HG03064 (cell line): Measurements from ENCODE around the gene TTC17.
"Not testable (repeated sequence)": the region's sequence is repeated elsewhere in the genome, so short reads cannot be mapped to it uniquely, and the experiment has no call there.

Experiments
- ATAC-seq: cut with Tn5 transposase; IDR thresholded peaks from one replicate; pipeline ENCODE4 v1.9.1; 2021; ENCODE audit warnings: low read depth; ENCODE audit not compliant: unreplicated experiment

TTC17 gene

GRCh38 chr11:43382614-43383013 is 23.9 kb downstream of the TTC17 start:
- no peak for ATAC-seq

GRCh38 chr11:43384393-43384792 is 25.7 kb downstream of the TTC17 start:
- no peak for ATAC-seq

GRCh38 chr11:43392713-43393112 is 34.0 kb downstream of the TTC17 start:
- no peak for ATAC-seq

GRCh38 chr11:43393765-43394355 is 35.1 kb downstream of the TTC17 start:
- no peak for ATAC-seq

- no peak for ATAC-seq
Measured at GRCh38 chr11:43396617-43397016, 37.9 kb downstream of the TTC17 start.

- ATAC-seq = no peak
Measured at GRCh38 chr11:43397251-43397650, 38.5 kb downstream of the TTC17 start.

GRCh38 chr11:43399983-43400630 is 41.4 kb downstream of the TTC17 start:
- no peak for ATAC-seq

GRCh38 chr11:43401252-43401651 is 42.5 kb downstream of the TTC17 start:
- ATAC-seq = no peak

- not testable (repeated sequence) for ATAC-seq
Measured at GRCh38 chr11:43401811-43402210, 43.1 kb downstream of the TTC17 start.

GRCh38 chr11:43403357-43404231 is 44.9 kb downstream of the TTC17 start:
- ATAC-seq = no peak

GRCh38 chr11:43404406-43404805 is 45.7 kb downstream of the TTC17 start:
- no peak for ATAC-seq

- ATAC-seq = no peak
Measured at GRCh38 chr11:43404836-43405479, 46.2 kb downstream of the TTC17 start.

GRCh38 chr11:43408277-43408676 is 49.6 kb downstream of the TTC17 start:
- no peak for ATAC-seq

GRCh38 chr11:43410394-43410793 is 51.7 kb downstream of the TTC17 start:
- ATAC-seq = no peak

- no peak for ATAC-seq
Measured at GRCh38 chr11:43418197-43418596, 59.5 kb downstream of the TTC17 start.

GRCh38 chr11:43419460-43419859 is 60.7 kb downstream of the TTC17 start:
- no peak for ATAC-seq

- no peak for ATAC-seq
Measured at GRCh38 chr11:43427971-43428370, 69.3 kb downstream of the TTC17 start.

- not testable (repeated sequence) for ATAC-seq
Measured at GRCh38 chr11:43430916-43431315, 72.2 kb downstream of the TTC17 start.

- ATAC-seq = no peak
Measured at GRCh38 chr11:43434893-43435292, 76.2 kb downstream of the TTC17 start.

GRCh38 chr11:43440486-43440885 is 81.8 kb downstream of the TTC17 start:
- no peak for ATAC-seq

GRCh38 chr11:43443811-43444210 is 85.1 kb downstream of the TTC17 start:
- ATAC-seq = no peak
